Neural progenitor cell (in vitro differentiated cells): ENCODE measurements around the gene CCL16. TPM values are rescaled to one million over a fixed set of nuclear protein-coding genes. Genes with fewer than 3 reads are reported as not detected.

Experiments used
- DNase-seq: peaks from one replicate; pipeline ENCODE4 v3.0.0-alpha.2; 2016; ENCODE audit warnings: low spot score
- H2AFZ ChIP-seq: fragments of 200-600 bp; sonication (generic); replicated peaks from 2 replicates; pipeline ENCODE4 v1.6.1; 2016; ENCODE audit warnings: antibody characterized with exemption
- H3F3A ChIP-seq: fragments of 200-600 bp; sonication (generic); 2 replicates; pipeline ENCODE4 v1.6.1; 2016; ENCODE audit warnings: antibody characterized with exemption, low read depth
- H3K27ac ChIP-seq: fragments of 200-600 bp; sonication (generic); 2 replicates; pipeline ENCODE4 v1.5.1; 2016; ENCODE audit warnings: mild to moderate bottlenecking
- H3K27me3 ChIP-seq: fragments of 200-600 bp; sonication (generic); 2 replicates; pipeline ENCODE4 v1.6.1; 2016; ENCODE audit warnings: mild to moderate bottlenecking, moderate library complexity
- H3K36me3 ChIP-seq: fragments of 200-600 bp; sonication (generic); 2 replicates; pipeline ENCODE4 v1.5.1; 2016
- H3K4me1 ChIP-seq: fragments of 200-600 bp; sonication (generic); 2 replicates; pipeline ENCODE4 v1.6.1; 2016; ENCODE audit warnings: mixed run types
- H3K4me2 ChIP-seq: fragments of 200-600 bp; sonication (generic); 2 replicates; pipeline ENCODE4 v1.6.1; 2016
- H3K4me3 ChIP-seq: fragments of 200-600 bp; sonication (generic); 2 replicates; pipeline ENCODE4 v1.5.1; 2016
- H3K79me2 ChIP-seq: fragments of 200-600 bp; sonication (generic); 2 replicates; pipeline ENCODE4 v1.6.1; 2016; ENCODE audit warnings: low read depth
- H3K9ac ChIP-seq: fragments of 200-600 bp; sonication (generic); 2 replicates; pipeline ENCODE4 v1.6.1; 2016
- H3K9me3 ChIP-seq: fragments of 200-600 bp; sonication (generic); 2 replicates; pipeline ENCODE4 v1.5.1; 2016; ENCODE audit warnings: low read depth
- H4K20me1 ChIP-seq: fragments of 200-600 bp; sonication (generic); 2 replicates; pipeline ENCODE4 v1.6.1; 2016; ENCODE audit warnings: low read depth
- H3K27ac Mint-ChIP-seq: 3 replicates; pipeline ENCODE4 v1.8.0; 2021; ENCODE audit warnings: mixed read lengths
- H3K27me3 Mint-ChIP-seq: 2 replicates; pipeline ENCODE4 v1.8.0; 2022; ENCODE audit warnings: low read depth, mild to moderate bottlenecking, inconsistent platforms, moderate library complexity, mixed read lengths; ENCODE audit not compliant: insufficient read depth
- H3K36me3 Mint-ChIP-seq: 3 replicates; pipeline ENCODE4 v1.8.0; 2021; ENCODE audit warnings: mixed read lengths
- H3K4me1 Mint-ChIP-seq: 3 replicates; pipeline ENCODE4 v1.8.0; 2021; ENCODE audit warnings: mixed read lengths
- H3K4me3 Mint-ChIP-seq: 3 replicates; pipeline ENCODE4 v1.8.0; 2021; ENCODE audit warnings: mild to moderate bottlenecking, moderate library complexity, mixed read lengths
- H3K9me3 Mint-ChIP-seq: 3 replicates; pipeline ENCODE4 v1.8.0; 2020; ENCODE audit warnings: mixed read lengths
- EZH2 ChIP-seq: fragments of 200-600 bp; sonication (generic); IDR thresholded peaks from 2 replicates; pipeline ENCODE4 v1.6.1; 2017; ENCODE audit warnings: antibody characterized with exemption, mild to moderate bottlenecking, moderate library complexity
- EZH2phosphoT487 ChIP-seq: fragments of 200-600 bp; sonication (generic); IDR thresholded peaks from 2 replicates; pipeline ENCODE4 v1.6.1; 2017; ENCODE audit warnings: antibody characterized with exemption
- total RNA-seq: library from RNA; depleted of rRNA; stranded (reverse); fragments of >200 nt; gene quantifications from 2 replicates; pipeline ENCODE4 v1.2.3, GENCODE V29; 2015; ENCODE audit warnings: low replicate concordance
- TF ChIP-seq, protein P1 (sequence below): fragments of 200-600 bp; sonication (generic); IDR thresholded peaks from 2 replicates; pipeline ENCODE4 v1.5.1; 2017; ENCODE audit warnings: antibody characterized with exemption, mild to moderate bottlenecking

CCL16 gene
- total RNA-seq, 1 donor from 2014 or later: not detected

DNA sequence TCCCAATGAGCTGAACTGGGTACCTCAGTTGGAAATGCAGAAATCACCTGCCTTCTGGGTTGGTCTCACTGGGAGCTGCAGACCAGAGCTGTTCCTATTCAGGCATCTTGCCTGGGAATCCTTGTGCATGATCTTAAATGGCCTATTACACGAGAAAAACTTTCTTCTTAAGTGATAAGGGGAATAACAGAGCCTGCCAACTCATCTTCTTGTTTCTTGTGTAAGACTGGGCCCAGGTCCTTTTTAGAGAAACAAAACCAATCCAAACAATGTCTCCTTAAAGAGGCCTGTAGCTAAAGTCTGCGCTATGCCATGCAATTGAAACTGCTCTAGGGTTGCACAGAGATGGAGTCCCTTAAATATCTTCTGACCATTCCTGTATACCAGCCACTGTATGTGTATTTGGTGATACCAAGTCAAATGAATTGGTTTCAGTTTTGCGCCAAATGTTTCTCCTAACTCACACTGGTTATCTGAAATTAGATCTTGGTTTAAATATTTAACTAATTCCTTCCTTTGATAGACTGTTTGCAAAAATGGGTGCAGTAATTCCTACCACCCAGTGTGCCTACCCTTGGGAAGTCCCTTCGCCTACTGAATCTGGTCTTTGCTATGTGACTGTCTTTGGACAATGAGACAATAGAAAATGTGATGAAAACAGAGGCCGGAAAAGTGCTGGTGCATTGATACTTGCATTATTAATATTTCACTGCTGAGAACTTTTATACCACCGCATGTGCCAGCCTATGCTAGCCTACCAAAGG lies 43.0 kb upstream of the CCL16 start:
- H2AFZ ChIP-seq: no peak overlapping the region

DNA sequence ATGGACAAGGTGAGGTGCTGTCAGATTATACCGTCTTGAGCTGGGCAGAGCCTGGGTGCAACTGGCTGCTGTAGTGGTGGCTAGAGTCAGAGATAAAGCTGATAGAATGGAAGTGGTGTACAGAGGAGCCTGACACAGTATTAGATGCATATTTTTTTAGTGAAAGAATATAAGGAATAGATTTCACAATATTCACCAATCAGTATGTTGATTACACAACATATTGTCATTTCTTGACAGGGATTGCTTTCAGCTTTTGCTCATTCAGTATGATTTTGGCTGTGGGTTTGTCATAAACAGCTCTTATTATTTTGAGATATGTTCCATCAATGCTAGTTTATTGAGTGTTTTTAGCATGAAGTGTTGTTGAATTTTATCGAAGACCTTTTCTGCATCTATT lies 38.1 kb upstream of the CCL16 start:
- H3K9ac ChIP-seq: no peak overlapping the region
- H3F3A ChIP-seq: no peaks in the 10 kb centered on the region
- H2AFZ ChIP-seq: no peak overlapping the region
- Mint-ChIP-seq H3K27ac (no peak overlapping the region), H3K27me3 (no peaks in the 10 kb centered on the region), H3K9me3 (peaks cover 3% of the 10 kb centered on the region), H3K4me1 (peaks cover 6% of the 10 kb centered on the region), H3K4me3 (no peak overlapping the region), H3K36me3 (no peaks in the 10 kb centered on the region)
- H3K79me2 ChIP-seq: no peaks in the 10 kb centered on the region
- no peak for DNase-seq
- no peaks in the 10 kb centered on the region for H3K36me3 ChIP-seq
- TF ChIP-seq, protein P1, sequence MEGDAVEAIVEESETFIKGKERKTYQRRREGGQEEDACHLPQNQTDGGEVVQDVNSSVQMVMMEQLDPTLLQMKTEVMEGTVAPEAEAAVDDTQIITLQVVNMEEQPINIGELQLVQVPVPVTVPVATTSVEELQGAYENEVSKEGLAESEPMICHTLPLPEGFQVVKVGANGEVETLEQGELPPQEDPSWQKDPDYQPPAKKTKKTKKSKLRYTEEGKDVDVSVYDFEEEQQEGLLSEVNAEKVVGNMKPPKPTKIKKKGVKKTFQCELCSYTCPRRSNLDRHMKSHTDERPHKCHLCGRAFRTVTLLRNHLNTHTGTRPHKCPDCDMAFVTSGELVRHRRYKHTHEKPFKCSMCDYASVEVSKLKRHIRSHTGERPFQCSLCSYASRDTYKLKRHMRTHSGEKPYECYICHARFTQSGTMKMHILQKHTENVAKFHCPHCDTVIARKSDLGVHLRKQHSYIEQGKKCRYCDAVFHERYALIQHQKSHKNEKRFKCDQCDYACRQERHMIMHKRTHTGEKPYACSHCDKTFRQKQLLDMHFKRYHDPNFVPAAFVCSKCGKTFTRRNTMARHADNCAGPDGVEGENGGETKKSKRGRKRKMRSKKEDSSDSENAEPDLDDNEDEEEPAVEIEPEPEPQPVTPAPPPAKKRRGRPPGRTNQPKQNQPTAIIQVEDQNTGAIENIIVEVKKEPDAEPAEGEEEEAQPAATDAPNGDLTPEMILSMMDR: no peak
- TF ChIP-seq EZH2phosphoT487 (no peak), EZH2 (no peak)
- H3K27ac ChIP-seq: no peak overlapping the region
- H4K20me1 ChIP-seq: no peaks in the 10 kb centered on the region
- H3K4me2 ChIP-seq: no peak overlapping the region
- H3K9me3 ChIP-seq: no peaks in the 10 kb centered on the region
- no peak overlapping the region for H3K4me3 ChIP-seq
- H3K4me1 ChIP-seq: no peaks in the 10 kb centered on the region
- H3K27me3 ChIP-seq: peaks cover 13% of the 10 kb centered on the region

More for the DNA sequence above, 43.0 kb upstream of the CCL16 start:
- H3K4me2 ChIP-seq: no peak overlapping the region
- DNase-seq: no peak
- H3K36me3 ChIP-seq: no peaks in the 10 kb centered on the region
- no peaks in the 10 kb centered on the region for H3K9me3 ChIP-seq
- H3K27ac ChIP-seq: no peak overlapping the region
- H3K79me2 ChIP-seq: no peaks in the 10 kb centered on the region
- H3K27me3 Mint-ChIP-seq: peaks cover 2% of the 10 kb centered on the region
- no peaks in the 10 kb centered on the region for H3K36me3 Mint-ChIP-seq
- TF ChIP-seq EZH2 (no peak), EZH2phosphoT487 (no peak)
- TF ChIP-seq, protein P1: no peak
- H3K27me3 ChIP-seq: peaks cover 10% of the 10 kb centered on the region
- peaks cover 6% of the 10 kb centered on the region for H3K4me1 Mint-ChIP-seq
- H3K9me3 Mint-ChIP-seq: peaks cover 3% of the 10 kb centered on the region
- no peak overlapping the region for H3K4me3 ChIP-seq
- no peak overlapping the region for H3K27ac Mint-ChIP-seq
- H3K9ac ChIP-seq: no peak overlapping the region
- H3K4me3 Mint-ChIP-seq: no peak overlapping the region
- H4K20me1 ChIP-seq: no peaks in the 10 kb centered on the region
- H3K4me1 ChIP-seq: no peaks in the 10 kb centered on the region
- H3F3A ChIP-seq: no peaks in the 10 kb centered on the region

DNA sequence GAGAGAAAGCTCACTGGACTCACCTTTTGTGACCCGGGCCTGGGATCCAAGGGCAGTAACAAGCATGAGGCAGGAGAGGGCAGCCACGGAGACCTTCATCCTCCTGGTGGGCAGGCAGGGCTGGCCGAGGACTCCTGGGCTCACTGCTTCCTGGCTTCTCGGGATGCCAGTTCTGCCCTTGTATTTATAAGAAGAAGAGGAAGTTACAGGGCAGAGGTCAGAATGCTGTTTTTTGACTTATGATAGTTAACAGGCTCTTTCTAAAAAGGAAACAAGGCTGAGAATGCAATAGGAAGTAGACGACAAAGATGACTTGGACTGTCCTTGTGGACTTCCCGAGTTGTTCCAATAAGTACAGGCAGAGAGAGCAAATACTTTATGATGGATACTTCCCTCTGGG lies 36.5 kb upstream of the CCL16 start, which contains the start of gene CCL23:
TSS of gene CCL23 (minus strand) at position 174 of the 400 bp plus-strand sequence. CDS start at position 99, 75 bp downstream.
- Mint-ChIP-seq H3K9me3 (peaks cover 4% of the 10 kb centered on the region), H3K27ac (no peak within 1 kb of the TSS), H3K4me1 (no peaks in the 10 kb centered on the region), H3K4me3 (no peak within 1 kb of the TSS), H3K27me3 (no peaks in the 10 kb centered on the region), H3K36me3 (no peaks in the 10 kb centered on the region)
- H3K4me2 ChIP-seq: no peak within 1 kb of the TSS
- no peak within 1 kb of the TSS for H3K27ac ChIP-seq
- H3F3A ChIP-seq: no peaks in the 10 kb centered on the region
- no peaks in the 10 kb centered on the region for H3K36me3 ChIP-seq
- no peaks in the 10 kb centered on the region for H3K4me1 ChIP-seq
- TF ChIP-seq EZH2phosphoT487 (no peak), EZH2 (no peak)
- TF ChIP-seq, protein P1: no peak
- peaks cover 13% of the 10 kb centered on the region for H3K27me3 ChIP-seq
- no peaks in the 10 kb centered on the region for H3K9me3 ChIP-seq
- H3K9ac ChIP-seq: no peak within 1 kb of the TSS
- no peak for DNase-seq
- no peaks in the 10 kb centered on the region for H4K20me1 ChIP-seq
- H3K79me2 ChIP-seq: no peaks in the 10 kb centered on the region
- no peak within 1 kb of the TSS for H3K4me3 ChIP-seq
- H2AFZ ChIP-seq: no peak within 1 kb of the TSS
